IPS-18a (cell line): ENCODE data around the gene CDC123.

Experiments used
- H3K27ac ChIP-seq: one replicate; pipeline ENCODE4 v1.5.1; 2013; ENCODE audit warnings: low read length
- H3K27me3 ChIP-seq: one replicate; pipeline ENCODE4 v1.6.1; 2013; ENCODE audit warnings: mild to moderate bottlenecking, low read length; ENCODE audit not compliant: control insufficient read depth, insufficient read depth
- H3K36me3 ChIP-seq: one replicate; pipeline ENCODE4 v1.6.1; 2013; ENCODE audit warnings: low read depth, low read length; ENCODE audit not compliant: control insufficient read depth
- H3K4me1 ChIP-seq: one replicate; pipeline ENCODE4 v1.6.1; 2013; ENCODE audit warnings: low read depth, low read length; ENCODE audit not compliant: control insufficient read depth
- H3K4me3 ChIP-seq: one replicate; pipeline ENCODE4 v1.5.1; 2013; ENCODE audit warnings: low read length
- H3K9ac ChIP-seq: one replicate; pipeline ENCODE4 v1.6.1; 2013; ENCODE audit warnings: mild to moderate bottlenecking, low read length, moderate library complexity
- H3K9me3 ChIP-seq: one replicate; pipeline ENCODE4 v1.6.1; 2013; ENCODE audit warnings: low read depth, low read length; ENCODE audit not compliant: control insufficient read depth

The CDC123 gene

DNA sequence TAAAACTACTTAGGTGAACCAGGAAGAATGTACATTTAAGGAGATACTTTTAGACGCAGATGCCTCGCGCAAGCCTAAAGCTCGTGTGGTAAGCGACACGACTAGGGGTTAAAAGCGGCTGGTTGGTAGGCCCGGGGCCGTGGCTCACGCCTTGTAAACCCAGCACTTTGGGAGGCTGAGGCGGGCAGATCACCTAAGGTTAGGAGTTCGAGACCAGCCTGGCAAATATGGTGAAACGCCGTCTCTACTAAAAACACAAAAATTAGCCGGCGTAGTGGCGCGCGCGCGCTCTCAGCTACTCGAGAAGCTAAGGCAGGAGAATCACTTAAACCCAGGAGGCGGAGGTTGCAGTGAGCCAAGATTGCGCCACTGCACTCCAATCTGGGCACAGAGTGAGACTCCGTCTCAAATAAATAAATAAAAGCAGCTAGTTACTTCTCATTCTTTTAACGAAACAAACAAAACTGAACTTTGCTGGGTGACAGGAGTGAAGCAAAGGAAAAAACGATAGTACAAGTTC, 1.2 kb upstream of the CDC123 start:
- Histone ChIP-seq H3K36me3 (peaks cover 12% of the 10 kb centered on the region), H3K27ac (no peak overlapping the region), H3K4me1 (peaks cover 5% of the 10 kb centered on the region), H3K9me3 (no peaks in the 10 kb centered on the region), H3K4me3 (peak overlapping the region; percentile 88), H3K27me3 (no peaks in the 10 kb centered on the region), H3K9ac (peak overlapping the region; percentile 80)

- H3K9ac ChIP-seq: peak overlapping the region; percentile 80
- peak overlapping the region; percentile 88 for H3K4me3 ChIP-seq
- peaks cover 5% of the 10 kb centered on the region for H3K4me1 ChIP-seq
- no peaks in the 10 kb centered on the region for H3K9me3 ChIP-seq
- H3K27ac ChIP-seq: peak overlapping the region; percentile 93
- no peaks in the 10 kb centered on the region for H3K27me3 ChIP-seq
- peaks cover 12% of the 10 kb centered on the region for H3K36me3 ChIP-seq
These were observed 746 bp upstream of the CDC123 start for GRCh38 chr10:12195281-12195602.

DNA sequence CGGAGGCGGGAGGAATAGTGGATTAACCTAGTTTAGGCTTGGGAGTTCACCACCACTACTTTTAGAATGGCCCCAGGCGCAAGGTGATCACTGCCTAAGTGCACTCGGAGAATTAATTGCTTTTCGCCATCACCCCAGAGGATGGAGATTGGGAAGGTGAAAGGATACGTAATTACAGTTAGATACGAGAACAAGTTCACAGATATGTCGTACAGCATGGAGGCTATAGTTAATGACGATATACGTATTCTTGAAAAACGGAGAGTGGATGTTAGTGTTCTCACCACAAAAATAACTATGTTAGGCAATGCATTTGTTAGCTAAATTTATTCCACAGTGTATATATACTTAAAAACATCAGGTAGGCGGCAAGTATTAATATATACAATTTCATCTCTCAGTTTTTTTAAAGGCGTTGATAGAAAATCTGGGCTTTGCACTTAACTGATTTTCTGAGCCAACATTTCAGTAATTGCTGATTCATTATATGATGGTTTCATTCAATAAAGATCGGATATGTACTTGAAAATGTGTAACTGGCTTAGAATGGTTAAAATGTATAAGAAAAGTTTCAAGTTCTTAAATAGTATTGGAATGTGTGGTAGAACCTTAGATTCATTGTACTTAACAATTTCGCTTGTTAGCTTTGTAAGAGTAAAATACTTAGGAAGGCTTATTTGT, 683 bp downstream of the CDC123 start:
- Histone ChIP-seq H3K36me3 (peaks cover 21% of the 10 kb centered on the region), H3K4me3 (peak overlapping the region; percentile 88), H3K9ac (peak overlapping the region; percentile 80), H3K9me3 (no peaks in the 10 kb centered on the region), H3K27ac (peak overlapping the region; percentile 93), H3K27me3 (no peaks in the 10 kb centered on the region), H3K4me1 (peaks cover 5% of the 10 kb centered on the region)

DNA sequence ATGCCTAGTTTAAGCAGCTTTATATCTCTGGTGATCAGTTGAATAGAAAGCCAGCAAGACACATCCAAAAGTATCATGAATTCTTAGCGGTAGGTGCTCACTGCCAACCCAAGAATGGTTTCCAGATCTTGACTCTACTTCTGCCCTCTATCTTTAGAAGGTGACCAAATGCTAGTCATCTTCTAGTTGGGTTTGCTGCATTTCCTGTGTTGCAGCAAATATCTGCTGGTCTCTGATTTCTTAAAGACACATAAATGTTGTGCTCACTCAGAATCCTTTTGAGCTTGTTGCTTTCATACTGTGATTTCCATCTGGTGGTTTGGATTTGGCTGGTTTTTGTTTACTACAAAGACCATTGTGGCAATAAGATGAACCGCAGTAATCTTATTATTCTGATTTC, 2.2 kb downstream of the CDC123 start:
- Histone ChIP-seq H3K9ac (no peak overlapping the region), H3K27me3 (no peaks in the 10 kb centered on the region), H3K4me3 (no peak overlapping the region), H3K9me3 (no peaks in the 10 kb centered on the region), H3K4me1 (peaks cover 5% of the 10 kb centered on the region), H3K36me3 (peaks cover 28% of the 10 kb centered on the region), H3K27ac (no peak overlapping the region)

GRCh38 chr10:12200850-12201249, 4.9 kb downstream of the CDC123 start:
- Histone ChIP-seq H3K4me3 (no peak overlapping the region), H3K36me3 (peaks cover 34% of the 10 kb centered on the region)

GRCh38 chr10:12201543-12201942, 5.6 kb downstream of the CDC123 start:
- Histone ChIP-seq H3K4me1 (no peaks in the 10 kb centered on the region), H3K27me3 (no peaks in the 10 kb centered on the region), H3K9ac (no peak overlapping the region), H3K27ac (no peak overlapping the region), H3K36me3 (peaks cover 34% of the 10 kb centered on the region), H3K4me3 (no peak overlapping the region), H3K9me3 (no peaks in the 10 kb centered on the region)

More at GRCh38 chr10:12200850-12201249, 4.9 kb downstream of the CDC123 start:
- Histone ChIP-seq H3K27me3 (no peaks in the 10 kb centered on the region), H3K27ac (no peak overlapping the region), H3K4me1 (no peaks in the 10 kb centered on the region), H3K9ac (no peak overlapping the region), H3K9me3 (no peaks in the 10 kb centered on the region)

DNA sequence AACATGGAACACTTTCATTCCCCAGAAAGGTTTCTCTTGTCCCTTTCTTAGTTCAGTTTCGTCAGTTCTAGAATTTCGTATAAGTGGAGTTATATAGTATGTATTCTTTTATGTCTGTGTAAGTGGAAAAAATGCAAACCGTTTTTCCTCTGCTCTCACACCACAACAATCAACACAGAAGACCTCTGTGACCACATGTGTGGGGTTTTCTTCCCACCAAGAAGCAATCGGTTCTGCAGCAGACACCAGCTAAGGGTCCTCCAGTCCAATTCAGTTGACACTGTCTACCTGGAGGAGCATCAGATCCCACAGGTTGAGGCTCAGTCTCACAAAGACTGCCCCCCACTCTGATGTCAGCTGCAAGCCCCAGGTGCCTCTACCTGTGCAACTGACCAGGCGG, 6.2 kb downstream of the CDC123 start:
- no peaks in the 10 kb centered on the region for H3K9me3 ChIP-seq
- H3K4me1 ChIP-seq: no peaks in the 10 kb centered on the region
- H3K4me3 ChIP-seq: no peak overlapping the region
- H3K9ac ChIP-seq: no peak overlapping the region
- H3K27ac ChIP-seq: no peak overlapping the region
- no peaks in the 10 kb centered on the region for H3K27me3 ChIP-seq
- H3K36me3 ChIP-seq: peaks cover 34% of the 10 kb centered on the region

GRCh38 chr10:12205082-12205481, 9.1 kb downstream of the CDC123 start:
- Histone ChIP-seq H3K27me3 (no peaks in the 10 kb centered on the region), H3K27ac (no peak overlapping the region), H3K36me3 (peaks cover 42% of the 10 kb centered on the region), H3K9ac (no peak overlapping the region), H3K4me3 (no peak overlapping the region), H3K9me3 (no peaks in the 10 kb centered on the region), H3K4me1 (no peaks in the 10 kb centered on the region)

DNA sequence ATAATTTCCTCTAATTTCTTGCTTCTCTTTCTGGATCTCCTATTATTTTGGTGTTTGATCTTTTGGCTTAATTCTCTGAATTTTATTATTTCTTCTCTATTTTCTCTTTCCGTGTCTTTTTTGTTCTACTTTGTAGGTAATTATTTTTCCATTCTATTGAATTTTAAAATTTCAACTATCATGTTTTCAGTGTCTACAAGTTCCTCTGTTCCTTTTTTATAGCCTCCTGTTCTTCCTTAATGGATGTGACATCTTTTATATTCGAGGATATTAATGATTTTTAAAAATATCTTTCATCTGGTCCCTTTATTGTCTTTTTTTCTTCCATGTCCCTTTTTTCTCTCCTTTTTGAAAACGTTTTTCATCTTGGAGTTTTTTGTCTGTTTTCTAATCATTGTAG, 11.1 kb downstream of the CDC123 start:
- peaks cover 46% of the 10 kb centered on the region for H3K36me3 ChIP-seq
- H3K9ac ChIP-seq: no peak overlapping the region
- no peak overlapping the region for H3K4me3 ChIP-seq
- no peak overlapping the region for H3K27ac ChIP-seq
- H3K4me1 ChIP-seq: no peaks in the 10 kb centered on the region
- no peaks in the 10 kb centered on the region for H3K27me3 ChIP-seq
- H3K9me3 ChIP-seq: no peaks in the 10 kb centered on the region

DNA sequence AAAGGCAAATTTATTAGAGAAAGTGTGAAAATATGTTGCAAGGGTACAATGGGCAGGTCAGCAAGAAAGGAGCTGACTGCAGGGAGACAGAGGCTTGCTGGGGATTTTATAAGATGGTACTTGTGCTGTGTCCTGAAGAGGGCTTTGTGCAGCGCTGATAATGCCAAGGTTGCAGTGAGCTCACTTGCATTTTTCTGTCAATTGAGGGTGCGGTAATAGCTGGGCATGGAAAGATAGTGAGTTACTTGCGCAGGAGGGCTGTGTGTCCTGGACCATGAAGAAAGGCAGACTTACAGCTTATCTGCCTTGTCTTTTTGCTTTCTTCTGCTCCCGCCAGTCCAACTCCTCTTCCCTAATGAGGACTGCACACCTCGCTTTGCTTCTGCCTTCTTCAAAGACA, 12.5 kb downstream of the CDC123 start:
- Histone ChIP-seq H3K9ac (no peak overlapping the region), H3K27me3 (no peaks in the 10 kb centered on the region), H3K4me3 (no peak overlapping the region), H3K9me3 (no peaks in the 10 kb centered on the region), H3K4me1 (no peaks in the 10 kb centered on the region), H3K36me3 (peaks cover 48% of the 10 kb centered on the region), H3K27ac (no peak overlapping the region)

DNA sequence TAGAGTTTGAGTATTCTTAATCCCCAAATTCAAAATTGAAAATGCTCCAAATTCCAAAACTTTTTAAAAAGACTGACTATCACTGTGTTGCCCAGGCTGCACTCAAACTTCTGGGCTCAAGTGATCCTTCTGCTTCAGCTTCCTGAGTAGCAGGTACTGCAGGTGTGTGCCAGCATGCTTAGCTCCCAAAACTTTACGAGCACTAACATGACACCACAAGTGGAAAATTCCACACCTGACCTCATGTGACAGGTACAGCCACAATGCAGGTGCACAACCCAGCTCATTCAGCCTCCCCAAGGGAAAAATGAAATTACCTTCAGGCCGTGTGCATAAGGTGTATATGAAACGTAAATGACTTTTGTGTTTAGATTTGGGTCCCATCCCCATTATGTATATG, 16.5 kb downstream of the CDC123 start:
- Histone ChIP-seq H3K27ac (no peak overlapping the region), H3K36me3 (peaks cover 63% of the 10 kb centered on the region), H3K27me3 (no peaks in the 10 kb centered on the region), H3K9ac (no peak overlapping the region), H3K4me3 (no peak overlapping the region), H3K4me1 (no peaks in the 10 kb centered on the region), H3K9me3 (no peaks in the 10 kb centered on the region)

DNA sequence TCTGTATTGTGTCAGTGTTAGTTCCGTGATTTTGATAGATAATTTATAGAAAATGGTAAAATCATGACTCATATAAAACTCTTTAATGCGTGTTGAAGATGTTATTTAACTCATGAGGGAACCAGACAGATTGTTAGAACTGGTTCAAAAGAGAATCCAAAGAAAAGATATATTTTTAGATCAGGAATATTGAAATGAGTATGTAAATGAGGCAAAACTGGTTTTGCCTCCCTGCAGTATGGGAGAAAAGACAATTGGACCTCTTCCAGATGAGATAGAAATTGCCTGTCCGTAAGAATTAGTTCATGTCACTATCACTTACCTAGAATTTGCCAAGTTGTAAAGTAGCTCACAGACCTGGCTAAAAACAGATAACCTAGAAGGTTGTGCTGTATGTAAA, 17.6 kb downstream of the CDC123 start:
- Histone ChIP-seq H3K9ac (no peak overlapping the region), H3K27me3 (no peaks in the 10 kb centered on the region), H3K4me1 (no peaks in the 10 kb centered on the region), H3K36me3 (peaks cover 61% of the 10 kb centered on the region), H3K27ac (no peak overlapping the region), H3K9me3 (no peaks in the 10 kb centered on the region), H3K4me3 (no peak overlapping the region)
